DMS53 (cell line): Measurements from ENCODE around the gene ATF6.
"Not testable (repeated sequence)": the region's sequence is repeated elsewhere in the genome, so short reads cannot be mapped to it uniquely, and the experiment has no call there.

Experiments used
- DNase-seq: peaks from one replicate; lab custom pipeline; 2025; lab: John Stamatoyannopoulos, UW

The ATF6 gene

GRCh38 chr1:161735837-161736236, 30.3 kb upstream of the ATF6 start:
- no peak for DNase-seq

GRCh38 chr1:161736335-161736969, 29.7 kb upstream of the ATF6 start:
- DNase-seq = no peak

- DNase-seq = no peak
Measured at GRCh38 chr1:161737625-161738024, 28.5 kb upstream of the ATF6 start.

DNA sequence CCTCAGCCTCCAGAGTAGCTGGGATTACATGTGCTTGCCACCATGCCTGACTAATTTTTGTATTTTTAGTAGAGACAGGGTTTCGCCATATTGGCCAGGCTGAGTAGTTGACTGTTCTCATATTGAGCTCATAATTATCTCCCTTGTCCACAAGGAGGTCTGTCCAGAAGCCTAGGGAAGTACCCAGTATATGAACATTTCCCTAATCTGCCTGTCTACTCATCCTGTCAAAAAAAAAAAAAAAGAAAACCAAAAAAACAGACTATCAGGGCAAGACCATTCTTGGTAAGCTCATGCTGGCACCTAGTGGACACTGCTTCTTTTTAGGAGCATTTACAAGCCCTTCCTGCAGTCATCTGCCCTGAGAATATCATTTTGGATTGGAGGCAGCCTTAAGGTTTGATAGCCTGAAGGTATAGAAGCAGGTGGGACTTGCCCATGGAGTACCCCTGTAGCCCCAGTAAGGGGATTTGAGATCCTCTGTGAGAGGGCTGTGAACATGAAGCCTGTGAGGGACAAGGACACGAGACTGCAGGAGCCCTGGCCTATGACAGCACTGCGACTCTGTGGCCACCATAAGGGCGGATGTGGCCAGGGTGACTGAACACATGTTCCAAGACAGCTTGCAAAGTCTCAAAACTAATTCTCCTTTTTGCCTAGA, 27.4 kb upstream of the ATF6 start:
- DNase-seq = peak; percentile 80

- no peak for DNase-seq
Measured at GRCh38 chr1:161739865-161740566, 26.1 kb upstream of the ATF6 start.

GRCh38 chr1:161740921-161741320, 25.2 kb upstream of the ATF6 start:
- DNase-seq = no peak

GRCh38 chr1:161743231-161743630, 22.9 kb upstream of the ATF6 start:
- no peak for DNase-seq

- no peak for DNase-seq
Measured at GRCh38 chr1:161747801-161748200, 18.3 kb upstream of the ATF6 start.

DNA sequence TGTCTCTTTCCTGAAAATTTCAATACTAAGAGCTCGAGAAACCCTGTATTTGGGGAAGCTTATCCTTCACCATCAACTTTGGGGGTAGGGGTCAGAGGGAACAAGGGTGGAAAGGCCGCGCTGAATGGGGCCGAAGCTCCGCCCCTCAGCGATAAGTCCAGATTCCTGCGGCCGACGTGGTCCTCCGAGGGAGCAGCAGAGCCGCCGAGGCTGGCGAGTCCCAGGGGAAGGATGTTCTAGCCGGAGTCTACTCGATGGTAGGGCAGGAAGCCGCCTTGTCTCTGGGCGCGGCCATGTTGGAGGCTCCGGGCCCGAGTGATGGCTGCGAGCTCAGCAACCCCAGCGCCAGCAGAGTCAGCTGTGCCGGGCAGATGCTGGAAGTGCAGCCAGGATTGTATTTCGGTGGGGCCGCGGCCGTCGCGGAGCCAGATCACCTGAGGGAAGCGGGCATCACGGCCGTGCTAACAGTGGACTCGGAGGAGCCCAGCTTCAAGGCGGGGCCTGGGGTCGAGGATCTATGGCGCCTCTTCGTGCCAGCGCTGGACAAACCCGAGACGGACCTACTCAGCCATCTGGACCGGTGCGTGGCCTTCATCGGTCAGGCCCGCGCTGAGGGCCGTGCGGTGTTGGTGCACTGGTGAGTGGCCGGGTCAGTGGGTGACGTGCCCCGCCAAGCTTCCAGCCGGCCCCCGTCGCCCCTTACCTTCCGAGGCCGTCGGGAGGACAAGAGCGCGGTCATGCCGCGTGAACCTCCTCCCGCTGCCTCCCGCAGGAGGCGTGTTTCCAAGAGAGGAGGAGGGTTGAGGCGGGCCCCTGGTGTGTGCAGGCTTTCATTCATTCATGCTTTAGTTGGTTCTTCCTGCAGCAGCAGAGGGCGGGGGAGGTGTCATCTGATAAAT, 16.4 kb upstream of the ATF6 start, which contains the start of gene DUSP12:
Gene DUSP12, plus strand, starts transcription at position 278 of the 899 bp plus-strand sequence. Its CDS starts 16 bp downstream, at position 294.
- peak; percentile 98 for DNase-seq

DNA sequence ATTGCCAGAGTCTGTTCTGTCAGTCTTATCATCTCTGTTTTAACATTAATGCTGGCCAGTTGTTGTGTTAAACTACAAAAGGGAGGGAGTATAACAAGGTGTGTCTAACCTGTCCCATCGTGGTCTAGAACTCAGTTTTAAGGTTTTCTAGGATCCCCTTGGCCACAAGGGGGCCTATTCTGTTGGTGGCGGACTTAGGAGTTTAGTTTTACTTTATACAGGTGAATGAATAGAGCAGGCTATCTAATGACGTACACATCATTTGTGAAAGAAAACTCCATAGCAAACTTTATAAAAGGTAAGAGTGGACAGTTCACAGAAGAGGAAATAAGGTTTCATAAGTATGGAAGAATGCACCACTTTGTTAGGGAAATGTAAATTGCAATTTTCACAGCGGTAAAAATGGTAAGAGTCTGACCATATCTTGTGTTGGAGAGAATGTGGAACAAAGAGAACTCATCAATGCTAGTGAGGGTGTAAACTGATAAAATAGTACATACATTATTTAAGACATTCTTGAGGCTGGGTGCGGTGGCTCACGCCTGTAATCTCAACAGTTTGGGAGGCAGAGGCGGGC, 2.5 kb upstream of the ATF6 start:
- DNase-seq = peak; percentile 72

DNA sequence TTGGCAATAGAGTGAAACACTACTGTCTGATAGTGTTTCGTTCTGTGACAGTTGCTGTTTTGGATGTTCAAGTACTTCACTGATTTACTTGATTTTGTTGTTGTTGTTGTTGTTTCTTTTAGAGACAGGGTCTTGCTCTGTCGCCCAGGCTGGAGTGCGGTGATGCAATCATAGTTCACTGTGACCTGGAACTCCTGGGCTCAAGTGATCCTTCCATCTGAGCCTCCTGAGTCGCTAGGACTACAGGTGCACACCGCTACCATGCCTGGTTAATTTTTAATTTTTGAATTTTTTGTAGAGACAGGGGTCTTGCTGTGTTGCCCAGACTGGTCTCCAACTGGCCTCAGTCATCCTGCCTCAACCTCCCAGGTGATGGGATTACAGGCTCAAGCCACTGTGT, 2.3 kb downstream of the ATF6 start:
- DNase-seq = no peak

DNA sequence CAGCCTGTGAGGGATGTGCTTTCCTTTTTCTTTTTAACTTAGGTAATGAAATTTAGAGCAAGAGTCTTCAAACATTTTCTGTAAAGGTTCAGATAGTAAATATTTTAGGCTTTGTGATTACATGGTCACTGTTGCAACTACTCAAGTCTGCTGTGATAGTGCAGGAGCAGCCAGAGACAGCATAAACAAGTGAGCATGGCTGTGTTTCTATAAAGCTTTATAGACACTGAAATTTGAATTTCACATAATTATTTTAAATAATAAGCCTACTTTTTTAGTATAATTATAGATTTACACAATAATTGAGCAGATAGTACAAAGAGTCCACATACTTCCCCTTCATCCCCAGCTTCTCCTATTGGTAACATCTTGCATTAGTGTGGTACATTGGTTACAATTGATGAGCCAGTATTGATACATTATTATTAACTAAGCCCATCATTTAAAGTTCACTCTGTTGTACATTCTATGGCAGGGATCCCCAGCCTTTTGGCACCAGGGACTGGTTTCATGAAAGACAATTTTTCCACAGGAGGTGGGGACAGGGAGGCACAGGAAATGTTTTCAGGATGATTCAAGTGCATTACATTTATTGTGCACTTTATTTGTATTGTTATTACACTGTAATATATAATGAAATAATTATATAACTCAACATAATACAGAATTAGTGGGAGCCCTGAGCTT, 3.0 kb downstream of the ATF6 start:
- no peak for DNase-seq

DNA sequence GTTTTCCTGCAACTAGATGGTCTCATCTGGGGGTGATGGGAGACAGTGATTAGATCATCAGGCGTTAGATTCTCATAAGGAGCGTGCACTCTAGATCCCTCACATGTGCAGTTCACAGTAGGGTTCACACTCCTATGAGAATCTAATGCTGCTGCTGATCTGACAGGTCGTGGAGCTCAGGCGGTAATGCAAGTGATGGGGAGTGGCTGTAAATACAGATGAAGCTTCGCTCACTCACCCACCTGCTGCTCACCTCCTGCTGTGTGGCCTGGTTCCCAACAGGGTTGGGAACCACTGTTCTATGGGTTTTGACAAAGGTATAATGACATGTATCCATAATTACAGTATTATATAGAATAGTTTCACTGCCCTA, 3.5 kb downstream of the ATF6 start:
- DNase-seq = not testable (repeated sequence)

GRCh38 chr1:161770250-161770649, 4.1 kb downstream of the ATF6 start:
- DNase-seq = no peak

DNA sequence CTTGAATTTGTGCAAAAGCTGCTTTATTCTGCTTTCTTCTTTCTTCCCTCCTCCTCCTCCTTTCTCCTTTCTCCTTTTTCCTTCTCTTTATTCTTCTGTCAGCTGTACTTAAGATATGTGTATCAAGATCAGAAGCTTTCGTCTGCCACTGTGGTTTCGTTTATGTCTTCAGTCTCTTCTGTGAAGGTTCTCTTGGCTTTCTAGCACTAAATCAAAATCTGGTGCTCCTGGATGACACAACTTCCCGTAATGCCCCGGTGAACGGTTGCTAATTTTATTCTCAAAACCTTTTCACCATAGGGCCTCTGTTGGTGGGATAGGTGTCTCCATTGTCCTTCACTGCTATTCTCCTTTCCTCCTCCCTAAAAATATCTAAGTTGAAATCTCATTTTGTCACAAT, 5.0 kb downstream of the ATF6 start:
- DNase-seq = no peak

DNA sequence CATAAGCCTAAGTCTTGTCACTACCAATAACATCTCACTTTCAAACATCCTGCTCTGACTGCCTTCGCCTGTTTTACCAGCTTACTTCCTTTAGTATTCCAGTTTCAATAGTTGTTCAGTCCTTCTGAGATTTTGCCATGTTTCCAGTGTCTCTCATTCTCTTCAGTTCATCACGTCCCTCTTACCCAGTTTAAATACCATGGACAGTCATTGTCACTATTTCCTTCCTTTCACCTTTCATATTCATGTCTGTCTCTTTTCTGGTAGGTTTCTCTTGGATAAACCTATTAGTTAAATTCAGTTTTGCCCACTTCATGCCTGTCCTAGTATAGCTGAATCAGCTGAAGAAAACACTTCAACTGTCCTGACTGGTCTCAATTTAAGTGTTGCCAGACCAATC, 5.9 kb downstream of the ATF6 start:
- DNase-seq = no peak

- DNase-seq = no peak
Measured at GRCh38 chr1:161772397-161772796, 6.3 kb downstream of the ATF6 start.

DNA sequence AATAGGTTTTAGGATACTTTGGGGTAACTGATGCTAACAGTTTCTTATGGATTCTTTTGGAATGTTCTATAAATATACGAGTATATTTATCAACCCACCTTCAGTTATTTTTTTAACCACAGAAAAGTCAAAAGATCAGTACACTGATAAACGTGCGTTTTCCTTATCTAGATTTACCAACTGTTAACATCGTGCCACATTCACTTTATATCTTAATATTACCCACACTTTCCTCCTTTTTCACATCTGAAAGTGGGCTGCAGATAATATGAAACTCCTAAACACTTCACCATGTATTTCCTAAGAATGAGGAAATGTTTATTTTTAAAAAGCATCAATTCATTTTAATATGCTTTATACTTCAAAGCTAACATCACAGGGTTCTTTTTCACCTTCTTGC, 7.7 kb downstream of the ATF6 start:
- no peak for DNase-seq

GRCh38 chr1:161777261-161777660, 11.1 kb downstream of the ATF6 start:
- DNase-seq = no peak

DNA sequence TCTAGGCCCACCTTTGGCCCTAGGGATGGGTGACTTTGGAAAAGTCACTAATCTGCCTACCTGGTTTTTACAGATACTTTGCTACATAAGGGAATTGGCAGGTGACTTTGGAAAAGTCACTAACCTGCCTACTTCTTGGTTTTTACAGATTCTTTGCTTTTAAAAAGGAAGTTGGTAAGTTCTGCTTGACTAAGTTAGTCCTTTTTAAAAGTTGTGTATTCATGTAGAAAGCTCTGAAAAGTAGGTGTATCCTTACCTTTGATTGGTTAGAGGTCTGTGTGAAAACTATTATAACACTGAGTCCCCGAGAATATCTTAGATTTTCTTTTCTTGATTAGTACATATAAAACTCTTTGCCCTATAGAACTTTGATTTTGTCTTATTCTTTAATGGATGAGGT, 12.4 kb downstream of the ATF6 start:
- DNase-seq = no peak

GRCh38 chr1:161779393-161779792, 13.3 kb downstream of the ATF6 start:
- no peak for DNase-seq
